Fibroblast of skin of back (primary cell): Measurements from ENCODE around the gene PCBP3.
"Not testable (repeated sequence)": the region's sequence is repeated elsewhere in the genome, so short reads cannot be mapped to it uniquely, and the experiment has no call there.

Experiments used
- DNase-seq: peaks from one replicate; pipeline ENCODE4 v3.0.0-alpha.2; 2013

Gene PCBP3

DNA sequence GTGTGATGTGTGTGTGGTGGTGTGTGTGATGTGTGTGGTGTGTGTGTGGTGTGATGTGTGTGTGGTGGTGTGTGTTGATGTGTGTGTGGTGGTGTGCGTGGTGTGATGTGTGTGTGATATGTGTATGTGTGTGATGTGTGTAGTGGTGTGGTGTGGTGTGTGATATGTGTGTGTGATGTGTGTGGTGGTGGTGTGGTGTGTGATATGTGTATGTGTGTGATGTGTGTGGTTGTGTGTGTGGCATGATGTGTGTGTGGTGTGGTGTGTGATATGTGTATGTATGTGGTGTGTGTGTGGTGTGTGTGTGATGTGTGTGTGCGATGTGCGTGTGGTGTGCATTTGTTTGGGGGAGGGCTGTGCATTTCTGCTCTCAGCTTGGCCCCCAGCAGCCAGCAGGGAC is 7.1 kb upstream of the PCBP3 start:
- DNase-seq: no peak

DNA sequence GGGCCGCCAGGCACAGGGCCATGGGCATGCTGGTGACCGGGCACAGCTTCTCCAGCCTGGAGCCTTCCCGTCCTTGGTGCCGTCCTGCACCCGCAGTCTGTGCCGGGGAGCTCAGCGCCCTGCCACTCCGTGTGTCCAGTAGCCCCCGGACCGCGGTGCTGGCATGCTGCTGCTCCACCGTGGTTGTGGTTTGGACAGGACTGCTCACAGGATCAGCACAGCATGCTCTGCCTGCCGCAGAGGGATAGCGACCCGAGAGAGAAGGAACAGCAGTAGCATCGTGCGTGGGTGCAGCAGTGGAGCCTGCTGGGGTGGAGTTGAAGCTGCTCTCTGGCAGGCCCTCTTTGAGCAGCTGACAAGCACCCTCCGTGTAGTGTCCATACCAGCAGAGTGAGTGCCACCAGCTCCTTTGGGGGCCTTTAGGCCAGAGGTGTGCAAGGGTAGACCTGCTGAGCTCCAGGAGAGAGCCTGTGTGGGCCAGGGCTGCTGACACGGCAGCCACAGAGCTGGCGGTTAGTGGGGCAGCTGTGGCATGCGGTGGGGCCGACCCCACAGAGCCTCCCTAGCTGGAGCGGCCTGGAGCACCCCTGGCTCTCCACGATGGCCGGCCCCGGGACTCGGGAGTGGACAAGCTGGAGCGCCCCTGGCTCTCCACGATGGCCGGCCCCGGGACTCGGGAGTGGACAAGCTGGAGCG is 6.4 kb upstream of the PCBP3 start:
- no peak for DNase-seq

DNA sequence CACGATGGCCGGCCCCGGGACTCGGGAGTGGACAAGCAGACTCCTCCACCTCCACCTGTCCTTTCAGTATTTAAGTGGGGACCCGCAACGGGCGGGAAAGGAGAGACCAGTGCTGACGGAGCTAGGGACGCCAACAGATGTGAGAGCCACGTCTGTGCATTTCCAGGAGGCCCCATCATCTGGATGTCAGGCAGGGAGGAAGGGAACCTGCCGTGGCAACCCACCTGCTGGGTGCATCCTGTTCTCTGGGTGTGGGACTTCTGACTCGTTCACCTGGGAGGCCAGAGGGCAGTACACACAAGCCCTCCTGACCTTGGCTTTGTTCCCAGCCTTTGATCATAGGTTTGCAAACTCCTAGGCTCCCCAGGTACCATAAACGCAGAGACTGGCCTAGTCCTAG is 5.6 kb upstream of the PCBP3 start:
- DNase-seq: no peak

DNA sequence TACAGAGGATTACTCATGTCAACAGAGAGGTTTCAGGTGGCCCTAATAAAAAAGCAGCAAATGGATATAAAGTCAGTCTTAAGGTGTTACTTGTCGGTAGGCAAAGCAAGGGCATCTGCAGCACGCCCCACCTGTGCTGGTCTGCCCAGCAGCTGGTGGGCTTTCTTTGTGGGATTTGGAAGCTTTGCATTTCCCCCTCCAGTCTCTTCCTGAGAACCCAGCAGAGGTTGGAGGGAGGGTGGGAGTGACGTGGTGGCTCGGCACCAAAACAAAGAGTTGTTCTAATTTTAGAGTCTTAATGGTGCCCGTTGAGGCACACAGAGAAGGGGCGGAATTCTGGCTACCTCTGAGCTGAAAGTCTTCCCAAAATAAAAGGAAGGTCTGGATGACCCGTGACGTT is 4.8 kb upstream of the PCBP3 start:
- DNase-seq: no peak

DNA sequence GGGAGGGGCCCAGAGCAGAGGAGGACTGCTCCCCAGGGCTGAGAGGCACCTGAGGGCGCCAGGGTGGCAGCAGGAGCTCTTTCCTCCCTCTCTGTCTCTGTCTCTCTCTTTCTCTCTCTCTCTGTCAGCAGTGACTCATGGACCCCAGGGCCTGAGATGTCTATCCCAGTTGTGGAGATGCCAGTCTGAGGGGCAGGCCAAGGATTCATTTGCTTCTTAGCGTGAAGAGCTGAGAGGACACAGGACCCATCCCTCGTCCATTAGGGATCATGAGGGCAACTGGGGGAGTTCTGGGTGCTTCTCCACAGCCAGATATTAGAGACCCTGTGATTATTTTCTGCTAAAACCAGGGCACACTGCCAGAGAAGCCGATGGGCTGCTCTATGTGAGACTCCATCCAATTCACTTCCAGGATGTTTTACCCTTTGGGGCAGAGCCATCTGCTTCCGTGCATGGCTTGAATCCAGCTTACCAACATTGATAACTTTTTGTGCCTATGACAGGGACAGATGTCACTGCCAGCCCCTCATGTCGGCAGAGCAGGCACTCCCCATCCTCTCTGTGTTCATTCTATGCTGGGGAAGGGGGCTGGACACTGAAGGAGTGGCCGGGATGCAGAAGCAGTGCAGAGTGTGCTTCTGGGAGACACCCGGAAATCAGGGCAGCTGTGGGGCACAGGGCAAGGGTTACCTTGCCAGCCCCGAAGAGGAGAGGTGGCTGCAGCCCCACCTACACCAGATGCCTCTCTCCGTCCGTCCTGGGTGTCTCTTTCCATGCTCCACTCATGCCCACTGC is 4.1 kb upstream of the PCBP3 start:
- DNase-seq: peak; percentile 53

DNA sequence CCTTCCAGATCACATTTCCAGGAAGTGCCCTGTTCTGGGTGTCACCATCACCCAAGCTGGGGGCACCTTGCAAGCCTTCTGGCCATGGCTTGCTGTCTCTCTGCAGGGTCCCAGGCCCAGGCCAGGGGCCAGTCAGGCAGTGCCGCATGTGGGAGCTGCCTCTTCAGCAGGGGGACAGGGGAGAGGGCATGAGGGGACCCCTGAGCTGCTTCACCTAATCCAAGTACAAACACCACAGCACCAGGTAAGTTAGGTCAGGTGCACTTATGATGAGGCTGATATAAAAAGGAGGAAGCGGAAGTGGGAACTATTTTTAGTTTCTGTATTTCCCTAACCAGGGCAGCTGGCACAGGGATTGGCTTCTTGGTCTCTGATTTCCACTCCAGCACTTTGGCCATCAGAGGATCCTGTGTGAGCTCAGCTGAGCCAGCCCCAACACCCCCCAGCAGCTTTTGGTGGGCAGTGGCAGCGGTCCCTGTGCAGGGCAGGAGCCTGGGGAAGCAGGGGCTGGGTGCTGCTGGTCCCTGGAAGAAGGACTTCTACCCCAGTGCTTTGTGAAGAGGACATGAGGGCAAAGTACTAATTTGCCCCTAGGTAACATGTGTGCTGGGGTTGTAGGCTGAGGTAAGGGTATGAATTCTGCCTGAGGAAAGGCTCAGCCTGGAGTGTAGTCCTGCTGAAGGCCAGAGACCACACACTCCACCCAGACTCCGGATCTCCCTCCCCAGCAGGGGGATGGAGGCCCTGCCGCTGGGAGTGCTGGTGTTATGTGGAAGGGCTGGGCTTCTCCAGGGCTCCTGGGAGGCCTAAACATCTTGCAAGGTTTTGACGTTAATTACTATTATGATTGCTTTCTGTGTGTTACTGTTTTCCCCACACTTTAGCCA is 3.3 kb upstream of the PCBP3 start:
- DNase-seq: no peak

DNA sequence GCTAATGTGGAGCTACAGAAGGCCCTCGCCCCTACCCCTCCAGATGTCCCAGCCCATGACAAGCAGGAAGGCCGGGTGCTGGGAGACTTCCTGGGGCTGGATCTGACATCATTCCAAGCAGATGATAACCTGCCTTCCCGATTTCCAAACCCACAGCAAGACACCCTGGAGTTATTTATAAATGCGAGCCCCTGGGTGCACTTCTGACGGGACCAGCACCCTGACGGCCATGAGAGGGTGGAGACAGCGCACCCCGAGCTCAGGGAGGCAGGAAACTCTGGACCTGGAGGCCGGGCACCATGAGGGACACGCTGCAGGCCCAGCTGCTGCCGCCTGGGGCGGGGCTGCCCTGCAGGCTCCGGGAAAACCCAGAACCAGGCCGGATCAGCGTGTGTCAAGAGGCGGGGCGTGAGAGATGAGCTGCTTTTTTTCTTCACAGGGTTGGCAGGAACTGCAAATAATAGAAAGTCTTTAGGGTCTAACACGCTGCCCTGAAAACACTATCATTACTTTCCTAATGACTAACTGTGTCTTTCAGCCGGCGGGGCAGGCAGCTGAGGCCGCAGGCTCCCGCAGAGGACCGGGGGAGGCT is 2.5 kb upstream of the PCBP3 start:
- peak; percentile 65 for DNase-seq

DNA sequence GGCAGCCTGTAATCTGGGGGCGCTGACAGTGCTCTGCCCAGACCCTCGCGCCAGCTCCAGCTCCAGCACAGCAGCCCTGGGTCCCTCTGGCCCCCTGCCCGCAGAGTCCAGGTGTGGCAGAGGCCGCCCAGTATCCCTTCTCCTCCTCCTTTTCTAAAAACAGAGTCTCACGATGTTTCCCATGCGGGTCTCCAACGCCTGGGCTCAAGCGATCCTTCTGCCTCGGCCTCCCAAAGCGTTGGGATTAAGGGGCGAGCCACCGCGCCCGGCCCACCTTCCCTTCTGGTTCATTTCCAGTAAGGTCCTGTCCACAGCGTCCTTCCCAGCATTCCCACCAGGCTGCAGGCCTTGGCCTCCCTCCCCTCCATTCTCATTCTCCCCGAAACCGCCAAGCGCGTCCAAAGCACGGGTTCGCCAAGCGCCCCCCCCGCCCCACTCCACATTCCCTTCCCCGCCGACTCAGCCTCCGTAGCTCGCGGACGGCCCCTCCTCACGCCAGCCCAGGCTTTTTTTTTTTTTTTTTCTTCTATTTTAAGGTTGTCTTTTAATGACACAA is 2.0 kb upstream of the PCBP3 start:
- no peak for DNase-seq

DNA sequence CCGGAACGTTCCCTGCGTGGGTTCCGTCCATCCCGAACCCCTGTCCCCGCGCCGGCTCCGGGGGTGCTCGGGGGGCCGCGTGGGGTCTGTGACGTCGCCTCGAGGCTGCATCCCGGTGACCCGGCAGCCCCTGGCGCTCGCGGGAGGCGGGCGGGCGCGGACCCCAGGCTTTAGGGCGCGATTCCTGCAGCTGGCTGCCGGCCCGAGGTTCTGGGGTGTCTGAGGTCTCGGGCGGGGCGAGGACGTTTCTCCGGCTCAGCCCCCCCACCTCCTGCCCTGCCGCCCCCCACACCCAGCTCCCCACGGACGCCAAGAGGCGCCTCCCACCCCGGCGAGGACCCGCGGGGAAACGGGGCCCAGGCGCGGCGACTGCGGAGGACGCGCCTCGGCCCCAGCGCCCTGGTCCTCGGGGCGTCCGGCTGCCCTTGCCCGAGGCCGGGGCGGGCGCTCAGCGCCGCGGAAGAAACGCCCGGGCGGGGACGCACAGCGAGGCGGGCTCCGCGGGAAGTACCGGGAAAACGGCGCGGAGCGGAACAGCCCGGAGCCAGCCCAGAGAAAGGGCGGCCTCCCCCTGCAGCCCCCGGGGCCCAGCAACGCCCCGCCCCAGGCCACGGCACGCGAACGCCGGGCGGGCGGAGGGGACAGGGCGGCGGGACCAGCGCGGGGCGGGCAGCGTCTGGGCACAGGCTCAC is 1.3 kb upstream of the PCBP3 start:
- DNase-seq: no peak

DNA sequence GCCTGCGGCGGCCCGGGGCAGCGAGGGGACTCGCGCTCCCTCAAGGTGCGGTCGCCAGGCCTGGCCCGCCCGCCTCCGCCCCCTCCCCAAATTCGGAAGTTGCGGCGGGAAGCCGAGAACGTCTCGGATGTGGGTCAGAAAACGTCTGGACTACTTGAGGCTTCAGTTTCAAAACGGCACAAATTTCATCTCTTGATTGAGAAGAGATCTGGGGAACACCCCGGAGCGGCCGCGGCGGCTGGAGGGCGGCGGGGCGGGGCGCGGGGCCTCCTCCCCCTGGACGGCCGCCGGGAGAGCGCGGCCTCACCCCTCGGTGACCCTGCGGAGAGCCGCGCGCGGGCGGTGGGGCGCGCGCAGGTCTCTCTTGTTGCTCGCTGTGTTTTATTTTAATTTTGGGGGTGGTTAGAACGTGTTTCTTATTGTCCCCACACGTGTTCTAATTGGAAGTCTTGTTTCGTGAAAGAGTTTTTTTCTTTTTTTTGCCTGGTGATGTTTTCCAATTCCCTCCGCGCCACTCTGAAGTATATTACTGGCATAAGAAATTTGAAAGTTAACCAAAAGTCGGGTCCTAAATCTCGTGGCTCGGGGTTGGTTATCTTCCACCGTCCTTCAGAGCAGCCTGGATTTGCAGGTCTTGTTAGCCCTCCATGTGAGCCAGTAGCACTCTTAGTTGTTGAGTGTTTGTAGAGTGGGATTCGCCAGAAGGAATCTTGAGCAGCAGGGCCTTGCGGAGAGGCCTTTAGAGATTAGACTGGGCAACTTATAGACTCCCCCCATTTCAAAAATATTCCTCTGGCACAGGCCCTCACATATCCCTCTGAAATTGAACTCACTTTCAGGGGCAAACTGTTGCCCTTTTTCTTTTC is 749 bp downstream of the PCBP3 start:
- DNase-seq: peak; percentile 19

DNA sequence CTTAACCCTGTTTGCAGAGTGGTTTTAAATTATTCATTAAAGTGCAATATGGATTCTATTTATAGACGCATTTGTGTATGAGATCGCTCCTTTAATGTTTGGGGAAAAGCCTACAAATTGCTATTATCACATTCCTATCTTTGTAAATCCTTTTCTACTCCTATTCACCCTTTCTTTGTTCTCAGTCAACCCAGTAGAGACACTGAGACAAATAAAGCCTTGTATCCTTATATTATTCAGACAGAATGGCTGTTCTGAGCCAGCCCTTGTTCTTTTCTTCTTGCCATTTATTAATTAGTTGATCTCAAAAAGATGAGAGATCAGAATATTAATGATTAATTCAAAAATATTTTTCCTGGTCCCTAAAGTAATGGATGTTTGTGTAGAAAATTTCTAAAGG is 8.4 kb downstream of the PCBP3 start:
- no peak for DNase-seq

DNA sequence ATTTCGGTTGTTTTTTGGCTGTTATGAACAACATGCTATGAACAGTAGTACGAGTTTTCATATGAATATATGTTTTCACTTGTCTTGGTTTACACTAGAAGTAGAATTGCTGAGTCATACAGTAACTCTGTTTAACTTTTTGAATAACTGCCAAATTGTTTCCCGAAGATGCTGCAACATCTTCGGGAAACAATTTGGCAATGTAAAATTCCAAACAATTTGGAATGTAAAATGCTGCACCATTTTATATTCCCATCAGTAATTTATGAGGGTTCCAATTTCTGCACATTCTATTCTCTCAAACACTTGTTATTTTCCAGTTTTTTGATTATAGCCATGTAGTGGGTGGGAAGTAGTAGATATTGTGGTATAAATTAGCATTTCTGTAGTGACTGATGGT is 11.6 kb downstream of the PCBP3 start:
- peak; percentile 48 for DNase-seq

DNA sequence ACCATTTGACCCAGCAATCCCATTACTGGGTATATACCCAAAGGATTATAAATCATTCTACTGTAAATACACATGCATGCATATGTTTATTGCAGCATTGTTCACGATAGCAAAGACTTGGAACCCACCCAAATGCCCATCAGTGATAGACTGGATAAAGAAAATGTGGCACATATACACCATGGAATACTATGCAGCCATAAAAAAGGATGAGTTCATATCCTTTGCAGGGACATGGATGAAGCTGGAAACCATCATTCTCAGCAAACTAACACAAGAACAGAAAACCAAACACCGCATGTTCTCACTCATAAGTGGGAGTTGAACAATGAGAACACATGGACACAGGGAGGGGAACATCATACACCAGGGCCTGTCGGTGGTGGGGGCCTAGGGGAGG is 12.6 kb downstream of the PCBP3 start:
- not testable (repeated sequence) for DNase-seq

DNA sequence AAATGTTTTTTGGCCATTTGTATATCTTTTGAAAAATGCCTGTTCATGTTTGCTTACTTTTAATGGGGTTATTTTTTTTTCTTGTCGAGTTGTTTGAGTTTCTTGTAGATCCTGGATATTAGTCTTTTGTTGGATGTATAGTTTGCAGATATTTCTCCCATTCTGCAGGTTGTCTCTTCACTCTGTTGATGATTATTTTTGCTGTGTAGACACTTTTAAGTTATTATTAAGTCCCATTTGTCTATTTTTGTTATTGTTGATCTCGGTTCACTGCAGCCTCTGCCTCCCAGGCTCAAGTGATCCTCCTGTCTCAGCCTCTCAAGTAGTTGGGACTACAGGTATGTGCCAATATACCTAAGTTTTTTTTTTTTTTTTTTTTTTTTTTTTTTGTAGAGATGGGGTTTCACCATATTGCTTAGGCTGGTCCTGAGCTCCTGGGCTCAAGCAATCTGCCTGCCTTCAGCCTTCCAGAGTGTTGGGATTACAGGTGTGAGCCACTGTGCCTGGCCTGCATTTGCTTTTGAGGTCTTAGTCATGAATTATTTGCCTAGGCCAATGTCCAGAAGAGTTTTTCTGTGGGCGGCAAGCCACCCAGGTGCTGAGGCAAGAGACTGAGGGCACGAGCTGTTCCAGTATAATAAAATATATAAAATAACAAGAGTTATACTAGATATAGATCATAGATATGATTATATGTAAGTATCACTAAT is 18.5 kb downstream of the PCBP3 start:
- not testable (repeated sequence) for DNase-seq

DNA sequence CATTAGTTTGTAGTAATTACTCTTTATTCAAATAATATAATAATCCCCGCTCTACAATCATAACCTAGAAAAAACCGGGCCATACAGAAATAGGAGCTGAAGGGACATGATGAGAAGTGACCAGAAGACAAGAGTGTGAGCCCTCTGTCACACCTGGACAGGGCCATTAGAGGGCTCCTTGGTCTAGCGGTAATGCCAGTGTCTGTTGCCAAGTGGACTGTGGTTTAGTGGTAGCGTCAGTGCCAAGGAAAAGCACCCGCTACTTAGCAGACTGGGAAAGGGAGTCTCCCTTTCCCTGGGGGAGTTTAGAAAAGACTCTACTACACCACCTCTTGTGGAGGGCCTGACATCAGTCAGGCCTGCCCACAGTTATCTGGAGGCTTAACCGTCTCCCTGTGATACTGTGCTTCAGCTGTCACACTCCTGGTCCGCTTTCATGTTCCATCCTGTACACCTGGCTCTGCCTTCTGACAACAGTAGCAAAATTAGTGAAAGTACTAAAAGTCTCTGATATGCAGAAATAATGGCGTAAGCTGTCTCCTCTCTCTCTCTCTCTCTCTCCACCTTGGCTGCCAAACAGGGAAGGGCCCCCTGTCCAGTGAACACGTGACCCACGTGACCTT is 19.2 kb downstream of the PCBP3 start:
- DNase-seq: not testable (repeated sequence)

DNA sequence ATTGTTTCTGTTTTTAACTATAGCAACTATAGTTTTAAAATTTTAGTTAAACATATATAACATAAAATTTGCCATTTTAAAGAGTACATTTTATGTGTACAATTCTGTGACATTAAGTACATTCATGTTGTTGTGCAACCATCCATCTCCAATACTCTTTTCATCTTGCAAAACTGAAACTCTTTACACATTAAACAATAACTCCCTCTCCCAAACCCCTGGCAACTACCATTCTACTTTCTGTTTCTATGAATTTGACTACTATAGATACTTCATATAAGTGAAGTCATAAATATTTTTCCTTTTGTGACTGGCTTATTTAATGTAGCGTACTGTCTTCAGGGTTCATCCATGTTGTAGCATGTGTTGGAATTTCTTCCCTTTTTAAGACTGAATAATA is 25.9 kb downstream of the PCBP3 start:
- DNase-seq: no peak

DNA sequence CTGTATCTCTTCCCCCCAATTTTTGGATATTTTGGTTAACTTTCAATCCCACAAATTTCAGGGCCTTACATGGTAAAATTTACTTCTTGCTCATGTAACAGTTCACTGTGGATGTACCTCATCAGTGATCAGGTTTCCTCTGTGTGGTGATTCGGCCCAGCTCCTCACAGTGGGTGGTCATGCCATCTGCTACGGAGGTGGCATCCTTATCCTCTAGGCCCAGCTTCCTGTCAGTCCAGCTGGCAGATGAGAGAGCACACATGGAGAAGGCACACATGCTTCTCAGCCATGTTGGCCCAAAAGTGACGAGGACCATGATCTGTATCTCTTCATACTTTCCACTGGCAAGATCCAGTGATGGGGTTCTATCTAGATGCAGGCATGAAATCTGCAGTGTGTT is 27.2 kb downstream of the PCBP3 start:
- no peak for DNase-seq

DNA sequence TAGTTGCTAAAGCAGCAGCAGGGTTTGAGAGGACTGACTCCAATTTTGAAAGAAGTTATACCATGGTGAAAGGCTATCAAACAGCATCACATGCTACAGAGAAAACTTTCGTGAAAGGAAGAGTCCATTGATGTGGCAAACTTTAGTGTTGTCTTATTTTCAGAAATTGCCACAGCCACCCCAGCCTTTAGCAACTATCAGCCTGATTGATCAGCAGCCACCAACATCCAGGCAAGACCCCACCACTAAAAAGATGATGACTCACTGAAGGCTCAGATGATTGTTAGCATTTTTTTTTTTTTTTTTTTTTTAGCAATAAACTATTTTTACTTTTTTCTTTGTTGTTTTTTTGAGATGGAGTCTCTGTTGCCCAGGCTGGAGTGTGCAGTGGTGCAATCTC is 35.3 kb downstream of the PCBP3 start:
- not testable (repeated sequence) for DNase-seq

DNA sequence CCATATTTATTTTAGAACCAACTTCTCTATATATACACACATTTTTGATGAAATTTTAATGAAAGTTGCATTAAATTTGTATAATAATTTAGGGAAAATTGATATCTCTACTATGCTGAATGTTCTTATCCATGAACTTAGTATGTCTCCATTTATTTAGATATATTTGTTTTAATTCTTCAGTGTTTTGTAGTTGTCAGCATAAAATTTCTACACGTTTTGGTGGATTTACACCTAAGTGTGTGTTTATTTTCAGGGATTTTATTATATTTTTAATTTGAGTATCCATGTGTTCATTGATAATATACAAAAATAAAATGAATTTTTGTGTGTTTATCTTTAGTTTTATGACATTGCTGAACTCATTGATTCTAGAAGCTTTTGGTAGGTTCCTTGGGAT is 36.7 kb downstream of the PCBP3 start:
- no peak for DNase-seq

DNA sequence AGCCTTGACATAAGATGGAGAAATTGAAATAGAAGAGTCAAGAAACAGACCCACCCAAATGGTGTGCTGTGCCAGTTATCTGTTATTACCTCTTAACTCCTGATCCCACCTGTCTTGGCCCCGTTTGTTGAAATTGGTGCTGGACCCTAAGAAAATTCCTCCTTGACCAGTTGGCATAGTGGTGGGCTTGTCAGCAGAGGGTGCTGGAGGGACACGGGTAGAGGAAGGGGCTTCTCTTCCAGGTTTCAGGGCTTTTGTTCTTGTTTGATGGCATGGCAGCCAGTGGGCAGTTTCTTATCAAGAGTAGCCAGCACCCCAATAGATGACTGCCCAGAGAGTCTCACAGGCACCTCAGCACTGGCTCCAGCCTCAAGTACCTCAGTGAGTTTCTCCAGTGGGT is 51.6 kb downstream of the PCBP3 start:
- no peak for DNase-seq
